Uterus (tissue), 2 donors: ENCODE data around the gene MRPL52.
"Not testable (repeated sequence)": the region's sequence is repeated elsewhere in the genome, so short reads cannot be mapped to it uniquely, and the experiment has no call there.

Source experiments
- POLR2A ChIP-seq, 2 donors: fragments of 450-650 bp; IDR thresholded peaks; one replicate each; pipeline ENCODE4 v1.6.1; 2016; ENCODE audit warnings: antibody characterized with exemption in 2 of 2, mild to moderate bottlenecking in 1 of 2, moderate library complexity in 1 of 2
- TF ChIP-seq, protein P1 (sequence below), 4 experiments: fragments of 200-600 bp in 2 of 4; fragments of 450-650 bp in 2 of 4; sonication (generic) in 2 of 4; IDR thresholded peaks; one replicate each; pipeline ENCODE4 v1.5.1; 2016 to 2019; ENCODE audit warnings: antibody characterized with exemption in 4 of 4, mild to moderate bottlenecking in 2 of 4, moderate library complexity in 1 of 4

DNA sequence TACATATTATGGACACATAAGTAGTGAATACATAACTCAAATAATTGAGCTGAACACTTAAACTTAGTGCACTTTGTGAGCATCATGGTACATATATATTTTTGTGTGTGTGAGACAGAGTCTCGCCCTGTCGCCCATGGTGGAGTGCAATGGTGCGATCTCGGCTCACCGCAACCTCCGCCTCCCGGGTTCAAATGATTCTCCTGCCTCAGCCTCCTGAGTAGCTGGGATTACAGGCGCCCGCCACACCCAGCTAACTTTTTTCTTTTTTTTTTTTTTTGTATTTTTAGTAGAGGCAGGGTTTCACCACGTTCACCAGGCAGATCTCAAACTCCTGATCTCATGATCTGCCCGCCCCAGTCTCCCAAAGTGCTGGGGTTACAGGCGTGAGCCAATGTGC lies 22.5 kb downstream of the MRPL52 start:
- TF ChIP-seq, protein P1, sequence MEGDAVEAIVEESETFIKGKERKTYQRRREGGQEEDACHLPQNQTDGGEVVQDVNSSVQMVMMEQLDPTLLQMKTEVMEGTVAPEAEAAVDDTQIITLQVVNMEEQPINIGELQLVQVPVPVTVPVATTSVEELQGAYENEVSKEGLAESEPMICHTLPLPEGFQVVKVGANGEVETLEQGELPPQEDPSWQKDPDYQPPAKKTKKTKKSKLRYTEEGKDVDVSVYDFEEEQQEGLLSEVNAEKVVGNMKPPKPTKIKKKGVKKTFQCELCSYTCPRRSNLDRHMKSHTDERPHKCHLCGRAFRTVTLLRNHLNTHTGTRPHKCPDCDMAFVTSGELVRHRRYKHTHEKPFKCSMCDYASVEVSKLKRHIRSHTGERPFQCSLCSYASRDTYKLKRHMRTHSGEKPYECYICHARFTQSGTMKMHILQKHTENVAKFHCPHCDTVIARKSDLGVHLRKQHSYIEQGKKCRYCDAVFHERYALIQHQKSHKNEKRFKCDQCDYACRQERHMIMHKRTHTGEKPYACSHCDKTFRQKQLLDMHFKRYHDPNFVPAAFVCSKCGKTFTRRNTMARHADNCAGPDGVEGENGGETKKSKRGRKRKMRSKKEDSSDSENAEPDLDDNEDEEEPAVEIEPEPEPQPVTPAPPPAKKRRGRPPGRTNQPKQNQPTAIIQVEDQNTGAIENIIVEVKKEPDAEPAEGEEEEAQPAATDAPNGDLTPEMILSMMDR (IDR thresholded peaks at IDR 0.05): not testable (repeated sequence)
- TF ChIP-seq POLR2A (IDR thresholded peaks at IDR 0.05): not testable (repeated sequence)
